HG02970 (cell line): ENCODE results near the gene LIMD2.

Experiments used
- ATAC-seq: cut with Tn5 transposase; IDR thresholded peaks from one replicate; pipeline ENCODE4 v1.9.1; 2021; ENCODE audit warnings: mild to moderate bottlenecking, moderate library complexity, moderate number of reproducible peaks; ENCODE audit not compliant: unreplicated experiment, low FRiP score

LIMD2 gene

GRCh38 chr17:63701868-63702720 lies 2.2 kb upstream of the LIMD2 start:
- no peak for ATAC-seq

GRCh38 chr17:63701456-63701820 lies 1.5 kb upstream of the LIMD2 start:
- no peak for ATAC-seq

GRCh38 chr17:63700528-63701455 lies 867 bp upstream of the LIMD2 start:
- peak; percentile 27 for ATAC-seq

GRCh38 chr17:63698886-63699637 lies 863 bp downstream of the LIMD2 start:
- ATAC-seq: peak; percentile 23

DNA sequence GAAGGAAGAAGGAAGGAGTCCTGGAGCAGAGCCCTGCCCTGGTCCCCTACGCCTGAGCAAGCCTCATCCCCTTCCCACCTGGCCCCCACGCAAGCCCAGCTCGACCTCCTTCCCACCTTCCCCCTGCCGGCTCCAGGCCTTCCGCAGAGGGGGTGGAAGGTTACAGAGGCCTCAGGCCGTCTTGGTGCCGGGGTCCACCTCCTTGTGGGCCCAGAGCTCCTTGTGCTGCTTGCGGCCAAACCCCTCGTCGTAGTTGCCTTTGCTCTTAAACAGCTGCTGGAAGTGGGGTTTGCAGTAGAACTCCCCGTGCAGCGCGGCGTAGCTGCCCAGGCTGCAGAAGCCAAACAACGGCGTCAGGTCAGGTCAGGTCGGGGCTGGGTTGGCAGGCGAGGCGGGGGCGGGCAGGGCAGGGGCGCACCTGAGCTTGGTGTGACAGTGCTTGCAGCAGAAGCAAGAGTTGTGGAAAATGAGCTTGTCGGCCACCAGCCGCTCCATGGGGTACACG lies 1.5 kb downstream of the LIMD2 start:
- no peak for ATAC-seq

DNA sequence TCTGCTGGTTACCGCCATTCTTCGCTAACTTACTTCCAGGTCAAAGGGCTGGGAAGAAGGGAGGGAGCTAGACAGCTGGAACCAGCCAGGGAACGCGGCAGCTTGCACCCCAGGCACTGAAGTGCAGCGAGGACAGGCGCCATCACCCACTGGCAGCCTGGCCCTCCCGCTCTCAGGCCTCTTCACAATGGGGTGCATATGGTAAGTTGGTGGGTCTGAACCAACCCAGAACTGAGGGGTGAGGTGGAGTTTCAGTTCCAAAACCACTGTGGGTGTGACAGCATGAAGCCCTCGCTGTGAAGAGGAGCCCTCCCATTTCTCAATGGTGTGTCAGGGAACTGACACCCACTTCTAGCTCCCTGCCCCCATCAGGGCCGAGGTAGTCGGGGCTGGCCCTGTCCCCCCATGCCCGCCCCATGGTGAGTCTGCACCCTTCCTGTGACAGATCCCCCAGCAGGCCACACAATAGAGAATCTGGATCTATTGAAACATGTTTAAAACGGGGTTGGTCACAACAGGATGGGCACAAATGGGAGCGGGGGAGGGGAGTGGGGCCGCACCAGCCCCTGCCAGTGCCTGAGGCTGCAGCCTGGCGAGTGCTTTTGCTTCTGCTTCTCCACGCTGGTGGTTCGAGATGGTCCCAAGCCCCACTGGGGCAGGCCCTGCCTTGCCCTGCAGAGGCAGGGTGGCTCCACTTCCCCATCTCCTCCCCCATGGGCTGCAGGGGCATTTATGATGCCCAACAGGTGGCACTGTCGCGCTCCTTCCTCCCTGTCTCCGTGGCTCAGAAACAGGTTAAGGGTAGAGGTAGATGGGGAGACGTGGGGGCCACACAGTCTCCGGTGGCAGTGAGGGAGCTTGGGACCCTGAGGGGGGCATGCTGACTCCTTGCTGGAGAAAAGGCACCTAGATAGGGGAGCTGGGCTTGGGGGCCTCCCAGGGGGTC lies 2.3 kb downstream of the LIMD2 start:
- ATAC-seq: no peak

- no peak for ATAC-seq
Measured at GRCh38 chr17:63696381-63696961, 3.5 kb downstream of the LIMD2 start.

- no peak for ATAC-seq
Measured at GRCh38 chr17:63695889-63696288, 4.0 kb downstream of the LIMD2 start.

DNA sequence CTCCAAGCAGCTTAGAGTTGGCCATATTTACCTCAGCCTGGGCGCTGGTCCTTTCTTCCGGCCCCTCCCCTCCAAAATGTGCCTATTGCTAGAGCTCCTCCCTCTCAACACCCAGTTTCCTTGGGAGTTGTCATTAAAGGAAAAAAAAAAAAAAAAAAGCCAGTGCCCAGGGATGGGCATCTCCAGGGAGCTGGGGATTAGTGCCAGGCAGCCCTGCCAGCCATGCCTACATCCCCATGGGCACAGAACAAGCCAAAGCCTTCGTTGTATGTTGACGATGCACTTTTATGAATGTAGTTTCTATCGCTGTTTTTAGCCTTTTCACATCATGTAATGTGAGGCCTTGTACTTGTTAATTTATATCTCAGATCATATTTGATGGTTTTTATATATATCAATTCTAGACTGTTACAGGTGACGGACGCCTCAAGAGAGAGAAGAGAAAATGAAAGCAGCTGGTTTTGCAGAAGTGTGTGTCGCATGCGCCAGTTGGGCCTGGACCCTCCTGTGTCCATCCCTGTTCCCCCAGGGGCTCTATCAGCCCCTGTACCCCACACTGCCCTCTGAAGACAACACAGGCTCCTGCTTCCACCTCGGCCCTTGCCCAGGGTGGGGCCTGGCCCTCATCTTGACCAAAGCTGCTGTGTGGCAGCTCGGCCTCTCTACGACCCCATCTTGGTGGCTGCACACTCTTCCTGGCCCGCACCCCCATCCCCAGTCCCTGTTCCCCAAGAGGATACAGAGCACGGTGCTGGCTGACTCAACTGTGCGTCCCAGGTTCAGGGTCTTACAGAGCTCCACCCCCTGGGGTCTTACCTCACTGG lies 4.8 kb downstream of the LIMD2 start:
- ATAC-seq: no peak

GRCh38 chr17:63694229-63694949 lies 5.5 kb downstream of the LIMD2 start:
- no peak for ATAC-seq

GRCh38 chr17:63693411-63694113 lies 6.4 kb downstream of the LIMD2 start:
- ATAC-seq: no peak

DNA sequence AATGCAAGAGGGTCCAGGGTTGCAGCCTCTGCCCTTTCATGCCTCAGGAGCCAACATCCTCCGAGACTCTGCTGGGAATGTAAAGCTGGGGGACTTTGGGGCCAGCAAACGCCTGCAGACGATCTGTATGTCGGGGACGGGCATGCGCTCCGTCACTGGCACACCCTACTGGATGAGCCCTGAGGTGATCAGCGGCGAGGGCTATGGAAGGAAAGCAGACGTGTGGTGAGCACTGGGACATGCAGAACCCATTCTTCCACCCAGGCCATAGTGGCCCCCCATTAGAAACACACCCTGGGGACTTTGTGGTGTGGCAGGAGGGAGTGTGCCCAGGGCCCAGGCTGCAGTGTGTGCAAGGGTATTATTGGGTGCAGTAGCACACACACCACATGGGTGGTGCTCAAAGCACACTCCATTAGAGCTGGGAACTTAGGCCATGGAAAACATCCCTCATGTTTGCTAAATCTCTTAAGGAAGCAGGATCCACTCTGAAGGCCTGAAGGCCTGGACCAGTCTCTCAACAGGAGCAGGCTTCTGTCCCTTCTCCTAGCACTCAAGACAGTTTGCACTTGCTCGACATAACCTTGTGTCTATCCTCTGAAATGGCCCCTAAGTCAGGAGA lies 7.6 kb downstream of the LIMD2 start:
- no peak for ATAC-seq

DNA sequence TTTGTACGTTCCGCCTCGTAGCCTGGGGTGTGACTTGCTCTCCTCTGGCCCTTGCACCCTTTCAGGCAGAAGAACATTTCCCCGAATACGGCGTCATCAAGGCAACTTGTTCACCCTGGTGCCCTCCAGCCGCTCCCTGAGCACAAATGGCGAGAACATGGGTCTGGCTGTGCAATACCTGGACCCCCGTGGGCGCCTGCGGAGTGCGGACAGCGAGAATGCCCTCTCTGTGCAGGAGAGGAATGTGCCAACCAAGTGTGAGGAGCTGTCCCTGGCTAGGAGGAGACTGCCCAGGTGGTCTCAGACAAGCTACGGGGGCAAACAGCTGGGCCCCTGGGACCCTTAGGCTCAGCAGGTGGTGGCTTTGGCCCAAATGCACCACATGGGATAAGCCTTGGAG lies 10.4 kb downstream of the LIMD2 start:
- ATAC-seq: no peak

- ATAC-seq: no peak
Measured at GRCh38 chr17:63688396-63689020, 11.4 kb downstream of the LIMD2 start.

GRCh38 chr17:63686138-63686685 lies 13.7 kb downstream of the LIMD2 start:
- no peak for ATAC-seq

DNA sequence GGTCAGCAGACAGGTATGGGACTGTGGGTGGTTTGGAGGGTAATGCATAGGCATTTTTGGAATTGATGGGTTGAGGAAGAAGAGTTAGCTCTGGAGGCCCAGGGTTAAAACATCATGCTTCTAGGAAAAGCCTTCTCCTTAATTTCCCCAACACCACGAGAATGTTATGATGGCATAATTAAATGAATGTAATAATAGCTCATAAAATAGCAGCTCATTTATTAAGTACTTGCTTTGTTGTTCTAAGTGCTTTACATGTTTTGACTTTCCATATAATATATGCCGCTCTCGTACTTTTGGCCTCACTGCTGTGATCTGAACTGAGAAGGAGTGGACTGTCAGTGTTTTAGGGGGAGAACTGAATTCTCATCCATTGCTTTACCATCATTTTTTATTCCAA lies 14.3 kb downstream of the LIMD2 start:
- ATAC-seq: no peak
